ENCODE results near the gene CLHC1. TPM values are rescaled to one million over a fixed set of nuclear protein-coding genes. Genes with fewer than 3 reads are reported as not detected.

The CLHC1 gene
- total RNA-seq, 4 donors from 2014 or later: 1.2 to 15.9 (median 7.0) TPM

DNA sequence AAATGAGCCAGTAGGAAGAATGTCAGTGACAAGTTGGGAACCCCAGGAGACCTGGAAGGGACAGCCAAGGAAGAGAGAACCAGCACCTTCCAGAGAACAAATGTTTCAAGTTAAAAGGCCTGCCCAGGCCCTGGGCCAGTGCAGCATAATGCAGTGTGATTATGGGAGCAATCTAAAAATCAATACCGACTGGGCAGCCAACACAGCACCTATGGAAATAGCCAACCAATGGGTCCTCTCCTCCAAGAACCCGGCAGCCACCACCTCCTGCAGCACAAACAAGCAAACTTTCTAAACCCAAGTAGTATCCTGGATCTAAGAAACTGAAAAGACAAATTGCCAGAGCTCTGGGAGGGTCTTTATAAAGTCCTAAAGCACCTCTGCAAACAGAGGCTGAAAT, 71.7 kb downstream of the CLHC1 start:
- in situ Hi-C loops (cut with MboI; ENCODE audit: low pct_ligation_motif_present in 1 of 4, low pct_unique_long_range_greater_than_20kb in 1 of 4, low sequenced_read_pairs in 3 of 4) (loop anchor here (10.0 to 25.0 kb wide), 6 partner anchors 116 to 448 kb away; partner anchors contain the start of gene EML6 (in 1 of the 4)), intact Hi-C loops (cut with DNase I; ENCODE audit: low total_unique reads) (loop anchor here (10.0 kb wide), 1 partner anchor 146 kb away; no protein-coding TSS in a partner anchor)
- Histone ChIP-seq H3K27ac (no peak overlapping the region), H3K4me1 (peaks cover 32 to 69% (median 55%) of the 10 kb centered on the region in 4 donors), H3K27me3 (no peaks in the 10 kb centered on the region), H3K4me3 (no peak overlapping the region), H3K36me3 (no peaks in the 10 kb centered on the region), H3K9me3 (no peaks in the 10 kb centered on the region)
- TF ChIP-seq POLR2AphosphoS5 (IDR thresholded peaks at IDR 0.05): no peak
- TF ChIP-seq CTCF (IDR thresholded peaks at IDR 0.05): no peak
- TF ChIP-seq POLR2A (IDR thresholded peaks at IDR 0.05): no peak
- TF ChIP-seq EP300 (IDR thresholded peaks at IDR 0.05; ENCODE audit: low read depth): no peak
- 100% methylated on average over 2 of the region's 2 CpGs; no CpG with 5 or more reads in 1 of the 2 donors for WGBS, 2 donors (ENCODE audit: low coverage in 1 of 2)
- DNase-seq: no peak

DNA sequence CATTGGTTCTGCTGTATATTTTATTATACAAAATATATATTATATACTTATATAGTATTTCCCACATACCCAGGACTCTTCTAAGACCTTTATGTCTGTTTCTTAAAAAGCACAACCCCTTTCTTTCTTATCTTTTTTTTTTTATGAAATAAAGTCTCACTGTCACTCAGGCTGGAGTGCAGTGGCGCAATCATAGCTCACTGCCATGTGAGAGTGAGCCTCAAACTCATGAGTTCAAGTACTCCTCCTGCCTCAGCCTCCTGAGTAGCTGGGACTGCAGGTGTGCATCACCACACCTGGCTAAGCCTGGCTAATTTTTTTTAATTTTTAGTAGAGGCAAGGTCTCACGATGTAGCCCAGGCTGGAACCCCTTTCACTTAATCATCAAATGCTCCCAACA, 72.3 kb downstream of the CLHC1 start:
- no peak for DNase-seq
- H3K4me3 ChIP-seq: no peak overlapping the region
- H3K4me1 ChIP-seq: peaks cover 37 to 71% (median 58%) of the 10 kb centered on the region in 4 donors
- in situ Hi-C loops (cut with MboI; ENCODE audit: low pct_ligation_motif_present in 1 of 4, low pct_unique_long_range_greater_than_20kb in 1 of 4, low sequenced_read_pairs in 3 of 4): loop anchor here (10.0 to 25.0 kb wide), 6 partner anchors 115 to 447 kb away; partner anchors contain the start of gene EML6 (in 1 of the 4)
- peak overlapping the region in 2 of 4 donors; percentile 45 to 72 for H3K27ac ChIP-seq
- intact Hi-C loops (cut with DNase I; ENCODE audit: low total_unique reads): loop anchor here (10.0 kb wide), 1 partner anchor 145 kb away; no protein-coding TSS in a partner anchor
- H3K27me3 ChIP-seq: no peaks in the 10 kb centered on the region
- no peaks in the 10 kb centered on the region for H3K9me3 ChIP-seq
- H3K36me3 ChIP-seq: no peaks in the 10 kb centered on the region
- TF ChIP-seq CTCF (IDR thresholded peaks at IDR 0.05) (no peak), POLR2AphosphoS5 (IDR thresholded peaks at IDR 0.05) (no peak), POLR2A (IDR thresholded peaks at IDR 0.05) (no peak), EP300 (IDR thresholded peaks at IDR 0.05; ENCODE audit: low read depth) (no peak)
- WGBS, 2 donors (ENCODE audit: low coverage in 1 of 2): 90 to 96% methylated on average over 1 to 2 of the region's 2 CpGs

DNA sequence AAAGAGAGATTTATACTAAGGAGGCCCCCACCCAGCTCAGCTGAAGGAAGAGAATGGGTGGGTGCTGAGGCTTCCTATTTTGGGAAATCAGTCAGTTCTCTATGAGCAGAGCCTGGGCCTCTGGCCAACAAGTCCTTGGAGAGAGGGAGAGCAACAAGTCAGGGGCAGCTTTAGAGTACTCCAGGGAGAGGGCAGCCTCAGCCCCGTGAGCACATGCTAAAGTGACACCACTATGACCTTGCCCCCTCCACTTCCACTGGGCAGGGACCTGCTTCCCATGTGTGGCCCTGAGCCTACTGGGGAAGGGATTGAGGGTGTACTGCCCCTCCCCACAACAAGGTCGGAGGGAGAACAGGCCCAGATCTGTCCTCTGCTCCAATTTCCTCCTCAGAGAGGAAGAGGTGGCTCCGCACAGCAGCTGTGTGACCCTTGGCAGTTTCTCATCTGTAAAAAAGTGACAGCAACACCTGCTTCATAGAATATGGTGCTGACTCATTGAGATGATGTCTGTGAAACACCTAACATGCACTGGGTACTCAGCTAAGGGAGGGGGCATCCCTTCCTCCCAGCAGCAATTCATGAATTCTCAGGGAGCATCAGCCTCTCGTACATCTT, 72.9 kb downstream of the CLHC1 start:
- TF ChIP-seq POLR2AphosphoS5 (IDR thresholded peaks at IDR 0.05): peak in 2 of 3 donors; percentile 17 to 59
- TF ChIP-seq POLR2A (IDR thresholded peaks at IDR 0.05): no peak
- no peak for TF ChIP-seq CTCF (IDR thresholded peaks at IDR 0.05)
- WGBS, 2 donors (ENCODE audit: low coverage in 1 of 2): 49 to 50% methylated on average over 1 to 4 of the region's 4 CpGs
- in situ Hi-C loops (cut with MboI; ENCODE audit: low pct_ligation_motif_present in 1 of 4, low pct_unique_long_range_greater_than_20kb in 1 of 4, low sequenced_read_pairs in 3 of 4): loop anchor here in 3 of 4 donors (25.0 kb wide), 3 partner anchors 122 to 447 kb away; partner anchors contain the start of gene EML6 (in 1 of the 3)
- no peak overlapping the region for H3K4me3 ChIP-seq
- H3K4me1 ChIP-seq: peaks cover 43 to 71% (median 60%) of the 10 kb centered on the region in 4 donors
- no peaks in the 10 kb centered on the region for H3K36me3 ChIP-seq
- DNase-seq: no peak
- H3K27me3 ChIP-seq: no peaks in the 10 kb centered on the region
- intact Hi-C loops (cut with DNase I; ENCODE audit: low total_unique reads): no loop called here
- no peaks in the 10 kb centered on the region for H3K9me3 ChIP-seq
- H3K27ac ChIP-seq: peak overlapping the region; percentile 45 to 72 (median 53)

GRCh38 chr2:55158111-55158814, 73.8 kb downstream of the CLHC1 start:
- WGBS, 2 donors (ENCODE audit: low coverage in 1 of 2): 70% methylated on average over 8 to 10 of the region's 10 CpGs
- intact Hi-C loops (cut with DNase I; ENCODE audit: low total_unique reads) (no loop called here), in situ Hi-C loops (cut with MboI; ENCODE audit: low pct_ligation_motif_present in 1 of 4, low pct_unique_long_range_greater_than_20kb in 1 of 4, low sequenced_read_pairs in 3 of 4) (loop anchor here in 3 of 4 donors (25.0 kb wide), 3 partner anchors 121 to 446 kb away; partner anchors contain the start of gene EML6 (in 1 of the 3))
- no peak for TF ChIP-seq POLR2A (IDR thresholded peaks at IDR 0.05)
- no peak for TF ChIP-seq POLR2AphosphoS5 (IDR thresholded peaks at IDR 0.05)
- TF ChIP-seq CTCF (IDR thresholded peaks at IDR 0.05): no peak
- TF ChIP-seq EP300 (IDR thresholded peaks at IDR 0.05; ENCODE audit: low read depth): no peak
- no peaks in the 10 kb centered on the region for H3K27me3 ChIP-seq
- H3K9me3 ChIP-seq: no peaks in the 10 kb centered on the region
- DNase-seq: no peak
- H3K4me1 ChIP-seq: peaks cover 44 to 71% (median 60%) of the 10 kb centered on the region in 4 donors
- no peaks in the 10 kb centered on the region for H3K36me3 ChIP-seq
- no peak overlapping the region for H3K4me3 ChIP-seq
- H3K27ac ChIP-seq: peak overlapping the region; percentile 45 to 72 (median 66)
